ENCODE data around the gene MCCD1. TPM values are rescaled to one million over a fixed set of nuclear protein-coding genes. Genes with fewer than 3 reads are reported as not detected.

The MCCD1 gene
- total RNA-seq, 1 experiment from 2014 or later, result not detected

DNA sequence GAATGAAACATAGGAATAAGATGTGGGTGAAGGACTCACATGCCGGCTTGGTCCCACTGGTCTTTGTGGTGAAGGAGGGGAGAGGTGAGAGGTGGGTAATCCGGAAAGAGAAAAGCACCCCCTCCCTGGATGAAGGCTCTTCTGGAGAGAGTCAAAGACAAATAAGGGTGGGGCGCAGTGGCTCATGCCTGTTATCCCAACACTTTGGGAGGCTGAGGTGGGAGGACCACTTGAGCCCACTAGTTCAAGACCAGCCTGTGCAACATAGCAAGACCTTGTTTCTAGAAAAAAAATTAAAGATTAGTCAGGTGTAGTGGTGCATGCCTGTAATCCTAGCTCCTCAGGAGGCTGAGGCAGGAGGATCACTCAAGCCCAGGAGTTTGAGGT lies 50.4 kb downstream of the MCCD1 start:
- Histone ChIP-seq H3K9me2 (replicated peaks; ENCODE audit: low read length) (no peaks in the 10 kb centered on the region), H3K79me2 (ENCODE audit: low read length) (no peaks in the 10 kb centered on the region), H3K9me3 (ENCODE audit: low read length) (no peaks in the 10 kb centered on the region), H3K27ac (ENCODE audit: low read length) (no peak overlapping the region), H3K4me2 (ENCODE audit: low read length) (no peak overlapping the region), H2AFZ (ENCODE audit: low read length) (no peak overlapping the region), H3K4me3 (ENCODE audit: low read length) (no peak overlapping the region), H3K36me3 (ENCODE audit: low read depth, low read length) (no peaks in the 10 kb centered on the region), H3K27me3 (ENCODE audit: low read length) (no peaks in the 10 kb centered on the region), H4K20me1 (ENCODE audit: low read length) (no peaks in the 10 kb centered on the region), H3K4me1 (ENCODE audit: insufficient read depth, low read length) (peaks cover 11% of the 10 kb centered on the region; the same call in 1 of the 2 replicates), H3F3A (ENCODE audit: low read length, unreplicated experiment) (no peaks in the 10 kb centered on the region), H3K9ac (ENCODE audit: low read length) (no peak overlapping the region)
- ChIA-PET CTCF (no interaction called here), POLR2A (ENCODE audit: unreplicated experiment) (no interaction called here)
- TF ChIP-seq CTCF (conservative IDR thresholded peaks at IDR 0.05; ENCODE audit: low read depth, low read length), result no peak
- TF ChIP-seq EZH2phosphoT487 (IDR thresholded peaks at IDR 0.05; ENCODE audit: borderline replicate concordance, low read length), result no peak
- ATAC-seq, result no peak
- intact Hi-C loops (cut with micrococcal nuclease), result no loop called here
- DNase-seq, result no peak
- no TSS peak for BruUV-seq (replicated peaks)

Other genes starting within 250 kb of the MCCD1 start
- 55.4 and 168 TPM in 2 replicates for gene HLA-B, start 171.8 kb upstream of the MCCD1 start, total RNA-seq (2014; rRNA removed)
- 33.1 and 35.0 TPM in 2 replicates for gene MICA, start 125.4 kb upstream of the MCCD1 start, total RNA-seq (2014; rRNA removed)
- gene MICB, start 30.8 kb upstream of the MCCD1 start, total RNA-seq (2014; rRNA removed), result 25.6 and 32.9 TPM in 2 replicates
- gene DDX39B, start 13.0 kb downstream of the MCCD1 start, total RNA-seq (2014; rRNA removed), result 410 and 465 TPM in 2 replicates
- 1.1 and 1.2 TPM in 2 replicates for gene ATP6V1G2, start 17.6 kb downstream of the MCCD1 start, total RNA-seq (2014; rRNA removed)
- gene NFKBIL1, start 18.6 kb downstream of the MCCD1 start, total RNA-seq (2014; rRNA removed), result 38.2 and 46.9 TPM in 2 replicates
- gene LTA, start 43.3 kb downstream of the MCCD1 start, total RNA-seq (2014; rRNA removed), result not detected in 2 replicates
- gene TNF, start 46.6 kb downstream of the MCCD1 start, total RNA-seq (2014; rRNA removed), result not detected in 2 replicates
- 1.5 TPM in 1 of 2 replicates, not detected in the other for gene LTB, start 53.5 kb downstream of the MCCD1 start, total RNA-seq (2014; rRNA removed)
- not detected in 2 replicates for gene LST1, start 57.3 kb downstream of the MCCD1 start, total RNA-seq (2014; rRNA removed)
- gene NCR3, start 64.0 kb downstream of the MCCD1 start, total RNA-seq (2014; rRNA removed), result 0.26 TPM in 1 of 2 replicates, not detected in the other
- gene AIF1, start 86.3 kb downstream of the MCCD1 start, total RNA-seq (2014; rRNA removed), result not detected in 2 replicates
- 123 and 169 TPM in 2 replicates for gene PRRC2A, start 91.8 kb downstream of the MCCD1 start, total RNA-seq (2014; rRNA removed)
- 320 and 365 TPM in 2 replicates for gene BAG6, start 123.7 kb downstream of the MCCD1 start, total RNA-seq (2014; rRNA removed)
- 1.6 and 2.2 TPM in 2 replicates for gene APOM, start 126.9 kb downstream of the MCCD1 start, total RNA-seq (2014; rRNA removed)
- gene C6orf47, start 131.8 kb downstream of the MCCD1 start, total RNA-seq (2014; rRNA removed), result 26.3 and 33.2 TPM in 2 replicates
- 11.8 and 14.9 TPM in 2 replicates for gene GPANK1, start 136.0 kb downstream of the MCCD1 start, total RNA-seq (2014; rRNA removed)
- gene CSNK2B, start 137.1 kb downstream of the MCCD1 start, total RNA-seq (2014; rRNA removed), result 227 and 267 TPM in 2 replicates
- 5.0 and 5.3 TPM in 2 replicates for gene LY6G5B, start 141.0 kb downstream of the MCCD1 start, total RNA-seq (2014; rRNA removed)
- 1.6 and 1.8 TPM in 2 replicates for gene LY6G5C, start 152.1 kb downstream of the MCCD1 start, total RNA-seq (2014; rRNA removed)
- gene ABHD16A, start 174.4 kb downstream of the MCCD1 start, total RNA-seq (2014; rRNA removed), result 52.0 and 54.0 TPM in 2 replicates
- gene LY6G6F, start 177.9 kb downstream of the MCCD1 start, total RNA-seq (2014; rRNA removed), result not detected in 2 replicates
- not detected in 2 replicates for gene LY6G6D, start 186.4 kb downstream of the MCCD1 start, total RNA-seq (2014; rRNA removed)
- 0.22 TPM in 1 of 2 replicates, not detected in the other for gene LY6G6C, start 192.8 kb downstream of the MCCD1 start, total RNA-seq (2014; rRNA removed)
- not detected in 2 replicates for gene MPIG6B, start 194.4 kb downstream of the MCCD1 start, total RNA-seq (2014; rRNA removed)
- gene DDAH2, start 200.3 kb downstream of the MCCD1 start, total RNA-seq (2014; rRNA removed), result 65.5 and 71.6 TPM in 2 replicates
- 708 and 743 TPM in 2 replicates for gene CLIC1, start 207.6 kb downstream of the MCCD1 start, total RNA-seq (2014; rRNA removed)
- 22.7 and 23.0 TPM in 2 replicates for gene MSH5, start 211.0 kb downstream of the MCCD1 start, total RNA-seq (2014; rRNA removed)
- gene SAPCD1, start 233.7 kb downstream of the MCCD1 start, total RNA-seq (2014; rRNA removed), result 4.2 and 6.0 TPM in 2 replicates
- 0.98 and 1.9 TPM in 2 replicates for gene VWA7, start 248.4 kb downstream of the MCCD1 start, total RNA-seq (2014; rRNA removed)